MCF 10A (cell line): ENCODE results near the gene FXYD5. TPM values are rescaled to one million over a fixed set of nuclear protein-coding genes. Genes with fewer than 3 reads are reported as not detected.
A peak's percentile ranks its signal among the peaks of the same experiment; 100 is the strongest.

Experiments
- BruUV-seq: library from RNA; stranded (reverse); fragments of 400-500 nt; replicated peaks from 2 replicates; lab custom pipeline; 2021; lab: Mats Ljungman, UMichigan
- CTCF ChIA-PET: fragments of 300-600 bp; sonication (Branson Sonifier 250); formaldehyde crosslinking; extraction: SDS; loops from one replicate; lab custom pipeline; 2021; ENCODE audit warnings: antibody characterized with exemption, inconsistent platforms; lab: Yijun Ruan, JAX
- POLR2A ChIA-PET: fragments of 300-600, 350-650 bp; sonication (Branson Sonifier 250); formaldehyde crosslinking; extraction: SDS; loops from one replicate; lab custom pipeline; 2020; ENCODE audit warnings: antibody characterized with exemption, inconsistent platforms; lab: Yijun Ruan, JAX
- DNase-seq: peaks from one replicate; pipeline ENCODE4 v3.0.0-alpha.2; 2018; ENCODE audit not compliant: unreplicated experiment
- H3K27ac Mint-ChIP-seq: one replicate; pipeline ENCODE4 v1.8.0; 2022; ENCODE audit warnings: mild to moderate bottlenecking, low read depth, mixed read lengths; ENCODE audit not compliant: unreplicated experiment
- H3K27me3 Mint-ChIP-seq: one replicate; pipeline ENCODE4 v1.8.0; 2022; ENCODE audit warnings: mixed read lengths; ENCODE audit not compliant: insufficient read depth, unreplicated experiment
- H3K36me3 Mint-ChIP-seq: one replicate; pipeline ENCODE4 v1.8.0; 2022; ENCODE audit warnings: mild to moderate bottlenecking, moderate library complexity, mixed read lengths; ENCODE audit not compliant: insufficient read depth, unreplicated experiment
- H3K4me1 Mint-ChIP-seq: one replicate; pipeline ENCODE4 v1.8.0; 2022; ENCODE audit warnings: mixed read lengths; ENCODE audit not compliant: insufficient read depth, unreplicated experiment
- H3K4me3 Mint-ChIP-seq: one replicate; pipeline ENCODE4 v1.8.0; 2022; ENCODE audit warnings: mild to moderate bottlenecking, moderate library complexity, mixed read lengths; ENCODE audit not compliant: unreplicated experiment
- H3K9me3 Mint-ChIP-seq: one replicate; pipeline ENCODE4 v1.8.0; 2022; ENCODE audit warnings: mixed read lengths; ENCODE audit not compliant: unreplicated experiment
- intact Hi-C: fragments of 100-400 bp; cut with micrococcal nuclease; formaldehyde crosslinking; loops from 2 replicates; pipeline ENCODE4 v1.14.1; 2022
- total RNA-seq: library from RNA; stranded (reverse); gene quantifications from 2 replicates; pipeline ENCODE4 v1.2.3, GENCODE V29; 2022
- TF ChIP-seq, protein P1 (sequence below): fragments of 200-600 bp; IDR thresholded peaks from one replicate; pipeline ENCODE4 v1.8.0; 2022; ENCODE audit warnings: antibody characterized with exemption, mild to moderate bottlenecking; ENCODE audit not compliant: unreplicated experiment

FXYD5 gene
- total RNA-seq, 1 experiment from 2014 or later, result 150 TPM

GRCh38 chr19:35142606-35143230 lies 11.8 kb upstream of the FXYD5 start:
- Mint-ChIP-seq H3K4me1 (peaks cover 15% of the 10 kb centered on the region), H3K36me3 (no peaks in the 10 kb centered on the region), H3K4me3 (no peak overlapping the region), H3K9me3 (no peaks in the 10 kb centered on the region), H3K27ac (no peak overlapping the region), H3K27me3 (peaks cover 19% of the 10 kb centered on the region)
- ChIA-PET CTCF (interaction anchor here (0.5 to 2.2 kb wide), 16 partner anchors 9 to 830 kb away, joined by 3 to 24 read pairs (median 4); no protein-coding TSS in a partner anchor), POLR2A (interaction anchor here (0.6 to 0.7 kb wide), 3 partner anchors 10 to 23 kb away, joined by 3 to 4 read pairs (median 4); no protein-coding TSS in a partner anchor)
- TF ChIP-seq, protein P1, sequence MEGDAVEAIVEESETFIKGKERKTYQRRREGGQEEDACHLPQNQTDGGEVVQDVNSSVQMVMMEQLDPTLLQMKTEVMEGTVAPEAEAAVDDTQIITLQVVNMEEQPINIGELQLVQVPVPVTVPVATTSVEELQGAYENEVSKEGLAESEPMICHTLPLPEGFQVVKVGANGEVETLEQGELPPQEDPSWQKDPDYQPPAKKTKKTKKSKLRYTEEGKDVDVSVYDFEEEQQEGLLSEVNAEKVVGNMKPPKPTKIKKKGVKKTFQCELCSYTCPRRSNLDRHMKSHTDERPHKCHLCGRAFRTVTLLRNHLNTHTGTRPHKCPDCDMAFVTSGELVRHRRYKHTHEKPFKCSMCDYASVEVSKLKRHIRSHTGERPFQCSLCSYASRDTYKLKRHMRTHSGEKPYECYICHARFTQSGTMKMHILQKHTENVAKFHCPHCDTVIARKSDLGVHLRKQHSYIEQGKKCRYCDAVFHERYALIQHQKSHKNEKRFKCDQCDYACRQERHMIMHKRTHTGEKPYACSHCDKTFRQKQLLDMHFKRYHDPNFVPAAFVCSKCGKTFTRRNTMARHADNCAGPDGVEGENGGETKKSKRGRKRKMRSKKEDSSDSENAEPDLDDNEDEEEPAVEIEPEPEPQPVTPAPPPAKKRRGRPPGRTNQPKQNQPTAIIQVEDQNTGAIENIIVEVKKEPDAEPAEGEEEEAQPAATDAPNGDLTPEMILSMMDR, result peak; percentile 53
- intact Hi-C loops, result loop anchor here (10.0 kb wide), 1 partner anchor 322 kb away; no protein-coding TSS in a partner anchor
- DNase-seq, result no peak
- BruUV-seq, result no TSS peak

- no peak within 1 kb of the TSS for H3K27ac Mint-ChIP-seq
- H3K27me3 Mint-ChIP-seq, result peaks cover 19% of the 10 kb centered on the region
- POLR2A ChIA-PET, result interaction anchor here (0.7 kb wide), 1 partner anchor 10 kb away, joined by 4 read pairs; no protein-coding TSS in a partner anchor
- TF ChIP-seq, protein P1, result peak; percentile 0
- peaks cover 15% of the 10 kb centered on the region for H3K4me1 Mint-ChIP-seq
- CTCF ChIA-PET, result interaction anchor here (0.5 to 1.7 kb wide), 7 partner anchors 11 to 796 kb away, joined by 3 to 7 read pairs (median 4); partner anchors contain the start of genes FXYD5 and HAMP
- no peak for DNase-seq
- intact Hi-C loops, result loop anchor here (10.0 kb wide), 1 partner anchor 322 kb away; no protein-coding TSS in a partner anchor
- no TSS peak for BruUV-seq
- no peaks in the 10 kb centered on the region for H3K36me3 Mint-ChIP-seq
- H3K4me3 Mint-ChIP-seq, result no peak within 1 kb of the TSS
- no peaks in the 10 kb centered on the region for H3K9me3 Mint-ChIP-seq
Measured at GRCh38 chr19:35143231-35143715, 11.3 kb upstream of the FXYD5 start, which contains the start of gene FXYD7. Gene FXYD7, plus strand, starts transcription at chr19:35143255. Its CDS starts 79 bp downstream, at chr19:35143334.

GRCh38 chr19:35143818-35144217 lies 10.7 kb upstream of the FXYD5 start:
- no peaks in the 10 kb centered on the region for H3K9me3 Mint-ChIP-seq
- no TSS peak for BruUV-seq
- no peaks in the 10 kb centered on the region for H3K36me3 Mint-ChIP-seq
- POLR2A ChIA-PET, result no interaction called here
- H3K4me1 Mint-ChIP-seq, result peaks cover 15% of the 10 kb centered on the region
- intact Hi-C loops, result loop anchor here (10.0 kb wide), 1 partner anchor 321 kb away; no protein-coding TSS in a partner anchor
- H3K27ac Mint-ChIP-seq, result no peak overlapping the region
- no peak for DNase-seq
- peaks cover 19% of the 10 kb centered on the region for H3K27me3 Mint-ChIP-seq
- TF ChIP-seq, protein P1, result no peak
- no peak overlapping the region for H3K4me3 Mint-ChIP-seq
- CTCF ChIA-PET, result interaction anchor here (0.5 to 1.7 kb wide), 5 partner anchors 10 to 205 kb away, joined by 3 to 7 read pairs (median 4); partner anchors contain the start of genes FXYD5 and HAMP

GRCh38 chr19:35144259-35144599 lies 10.3 kb upstream of the FXYD5 start:
- intact Hi-C loops, result loop anchor here (10.0 kb wide), 1 partner anchor 321 kb away; no protein-coding TSS in a partner anchor
- Mint-ChIP-seq H3K36me3 (no peaks in the 10 kb centered on the region), H3K9me3 (no peaks in the 10 kb centered on the region), H3K27ac (no peak overlapping the region), H3K4me3 (no peak overlapping the region), H3K4me1 (peaks cover 15% of the 10 kb centered on the region), H3K27me3 (peaks cover 19% of the 10 kb centered on the region)
- no TSS peak for BruUV-seq
- ChIA-PET CTCF (interaction anchor here (1.7 to 2.3 kb wide), 2 partner anchors 8 to 10 kb away, joined by 7 to 18 read pairs; partner anchors contain the start of gene FXYD5), POLR2A (no interaction called here)
- no peak for DNase-seq
- TF ChIP-seq, protein P1, result no peak
